Kidney (tissue), 14 donors: ENCODE measurements around the gene KIF15. TPM values are rescaled to one million over a fixed set of nuclear protein-coding genes. Genes with fewer than 3 reads are reported as not detected.

Source experiments
- DNase-seq, 5 donors: peaks; one replicate each; pipeline ENCODE4 v3.0.0-alpha.2; 2013 to 2020
- FAIRE-seq: peaks from 2 replicates; lab custom pipeline; 2012; peaks lifted over from hg19 to GRCh38; lab: Jason Lieb, UNC
- H3K27ac ChIP-seq, 2 donors: one replicate each; pipeline ENCODE4 v1.7.0; 2013; ENCODE audit warnings: low read depth in 2 of 2, low read length in 2 of 2, inconsistent platforms in 1 of 2
- H3K27me3 ChIP-seq: one replicate; pipeline ENCODE4 v1.7.1; 2013; ENCODE audit warnings: low read length, inconsistent platforms; ENCODE audit not compliant: control insufficient read depth, insufficient read depth
- H3K36me3 ChIP-seq, 3 donors: one replicate each; pipeline versions ENCODE4 v1.7.0 to v1.7.1; 2013; ENCODE audit warnings: low read length in 3 of 3, control low read depth in 1 of 3, inconsistent platforms in 1 of 3; ENCODE audit not compliant: insufficient read depth in 3 of 3, control insufficient read depth in 2 of 3
- H3K4me1 ChIP-seq, 3 donors: one replicate each; pipeline versions ENCODE4 v1.7.0 to v1.7.1; 2013; ENCODE audit warnings: low read length in 3 of 3, inconsistent platforms in 1 of 3, low read depth in 1 of 3; ENCODE audit not compliant: control insufficient read depth in 2 of 3, insufficient read depth in 2 of 3
- H3K4me3 ChIP-seq, 3 donors: one replicate each; pipeline versions ENCODE4 v1.7.0 to v1.8.1; 2013; ENCODE audit warnings: low read length in 3 of 3, control low read depth in 1 of 3, inconsistent platforms in 1 of 3
- H3K9ac ChIP-seq, 3 donors: one replicate each; pipeline versions ENCODE4 v1.7.0 to v1.7.1; 2013; ENCODE audit warnings: low read length in 3 of 3, control low read depth in 1 of 3, inconsistent platforms in 1 of 3
- H3K9me3 ChIP-seq, 3 donors: one replicate each; pipeline versions ENCODE4 v1.7.0 to v1.7.1; 2013; ENCODE audit warnings: low read length in 3 of 3, control low read depth in 1 of 3, inconsistent platforms in 1 of 3; ENCODE audit not compliant: control insufficient read depth in 2 of 3, insufficient read depth in 1 of 3
- intact Hi-C: fragments of 100-400 bp; cut with DNase I; formaldehyde crosslinking; loops from one replicate; pipeline ENCODE4 v1.11.1; 2022
- polyA plus RNA-seq: library from polyadenylated mRNA; stranded (reverse); fragments of 350-450 nt; fragmentation: Illumina TruSeq; extraction: RNeasy Lipid Tissue Mini Kit (QIAGEN cat#74804); gene quantifications from one replicate; pipeline ENCODE4 v1.2.3, GENCODE V29; 2014; ENCODE audit warnings: low read depth, low replicate concordance; ENCODE audit not compliant: insufficient read depth
- total RNA-seq: library from RNA; stranded (reverse); fragmentation: NEBNext Ultra II Directional; extraction: Animal tissue kit (Norgen Biotek cat#: 25700); gene quantifications from one replicate; pipeline ENCODE4 v1.2.1, GENCODE V29; 2021
- TF ChIP-seq, protein P1 (sequence below): IDR thresholded peaks from 3 replicates; pipeline ENCODE4 v1.5.1; 2012; ENCODE audit warnings: mild to moderate bottlenecking, moderate library complexity, borderline replicate concordance; ENCODE audit not compliant: insufficient read depth; ENCODE audit errors: extremely low read depth
- donor health status: control.
- donor health status: control.
- donor health status: control.
- donor health status: control.
- donor health status: control.
- donor health status: DM: yes; HTN: yes; CAD: no.
- donor health status: Normal renal cell carcinoma (clear cell type).

Gene KIF15
- total and polyA plus RNA-seq, 2 donors from 2014 or later = 0.32 to 0.72 TPM

- Histone ChIP-seq H3K27me3 (no peaks in the 10 kb centered on the region), H3K9ac (no peak overlapping the region), H3K36me3 (peaks cover 17 to 31% (median 18%) of the 10 kb centered on the region in 3 donors), H3K27ac (no peak overlapping the region), H3K4me1 (no peaks in the 10 kb centered on the region), H3K4me3 (peak overlapping the region in 2 of 3 donors; percentile 0 to 11), H3K9me3 (peaks cover 25 to 80% (median 52%) of the 10 kb centered on the region in 3 donors)
- FAIRE-seq = no peak
- DNase-seq = no peak
- TF ChIP-seq, protein P1, sequence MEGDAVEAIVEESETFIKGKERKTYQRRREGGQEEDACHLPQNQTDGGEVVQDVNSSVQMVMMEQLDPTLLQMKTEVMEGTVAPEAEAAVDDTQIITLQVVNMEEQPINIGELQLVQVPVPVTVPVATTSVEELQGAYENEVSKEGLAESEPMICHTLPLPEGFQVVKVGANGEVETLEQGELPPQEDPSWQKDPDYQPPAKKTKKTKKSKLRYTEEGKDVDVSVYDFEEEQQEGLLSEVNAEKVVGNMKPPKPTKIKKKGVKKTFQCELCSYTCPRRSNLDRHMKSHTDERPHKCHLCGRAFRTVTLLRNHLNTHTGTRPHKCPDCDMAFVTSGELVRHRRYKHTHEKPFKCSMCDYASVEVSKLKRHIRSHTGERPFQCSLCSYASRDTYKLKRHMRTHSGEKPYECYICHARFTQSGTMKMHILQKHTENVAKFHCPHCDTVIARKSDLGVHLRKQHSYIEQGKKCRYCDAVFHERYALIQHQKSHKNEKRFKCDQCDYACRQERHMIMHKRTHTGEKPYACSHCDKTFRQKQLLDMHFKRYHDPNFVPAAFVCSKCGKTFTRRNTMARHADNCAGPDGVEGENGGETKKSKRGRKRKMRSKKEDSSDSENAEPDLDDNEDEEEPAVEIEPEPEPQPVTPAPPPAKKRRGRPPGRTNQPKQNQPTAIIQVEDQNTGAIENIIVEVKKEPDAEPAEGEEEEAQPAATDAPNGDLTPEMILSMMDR = no peak
- intact Hi-C loops = no loop called here
These were observed 40.1 kb upstream of the KIF15 start for GRCh38 chr3:44721231-44722102.

DNA sequence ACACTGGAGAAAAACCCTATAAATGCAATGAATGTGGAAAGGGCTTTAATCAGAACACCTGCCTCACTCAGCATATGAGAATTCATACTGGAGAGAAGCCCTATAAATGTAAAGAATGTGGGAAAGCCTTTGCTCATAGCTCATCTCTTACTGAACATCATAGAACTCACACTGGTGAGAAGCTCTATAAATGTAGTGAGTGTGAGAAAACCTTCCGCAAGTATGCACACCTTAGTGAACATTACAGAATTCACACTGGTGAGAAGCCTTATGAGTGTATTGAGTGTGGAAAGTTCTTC is 39.5 kb upstream of the KIF15 start:
- FAIRE-seq (no peak), DNase-seq (no peak)
- Histone ChIP-seq H3K27ac (no peak overlapping the region), H3K9ac (no peak overlapping the region), H3K27me3 (no peaks in the 10 kb centered on the region), H3K4me1 (no peaks in the 10 kb centered on the region), H3K9me3 (peaks cover 24 to 75% (median 52%) of the 10 kb centered on the region in 3 donors), H3K36me3 (peaks cover 17 to 31% (median 18%) of the 10 kb centered on the region in 3 donors), H3K4me3 (peak overlapping the region in 1 of 3 donors; percentile 11)
- TF ChIP-seq, protein P1 = no peak
- intact Hi-C loops = no loop called here

DNA sequence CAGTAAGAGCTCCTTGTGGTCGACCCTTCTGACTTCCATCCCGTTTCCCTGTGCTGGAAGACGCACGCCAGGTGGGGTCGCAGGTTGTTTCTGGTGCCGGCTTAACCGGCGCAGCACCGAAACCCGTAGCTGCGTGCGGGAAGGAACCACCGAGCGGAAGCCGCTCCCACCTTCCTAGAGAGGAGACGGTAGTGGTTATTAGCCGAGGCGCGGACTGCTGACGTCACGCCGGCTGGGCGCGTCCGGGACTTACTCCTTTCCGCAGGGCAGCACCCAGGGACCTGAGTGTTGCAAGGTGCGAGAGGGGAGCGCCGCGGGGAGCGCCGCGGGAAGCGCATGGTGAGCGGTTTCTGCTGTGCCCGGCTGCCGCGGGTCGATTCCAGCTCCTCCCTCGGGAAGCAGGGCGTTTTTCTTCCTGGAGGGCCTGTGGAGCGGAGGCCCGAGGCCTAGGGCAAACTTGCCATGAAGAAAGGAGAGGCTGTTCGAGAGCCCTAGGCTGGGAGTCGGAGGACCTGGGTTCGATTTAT is 32.1 kb upstream of the KIF15 start, which contains the start of gene ZNF501:
ZNF501 (plus strand) TSS at position 252 of the 527 bp plus-strand sequence. CDS start 4,787 bp downstream, outside the sequence.
- Histone ChIP-seq H3K9ac (peak within 1 kb of the TSS; percentile 27 to 93 (median 70)), H3K4me3 (peak within 1 kb of the TSS; percentile 51 to 97 (median 91)), H3K36me3 (peaks cover 7 to 19% (median 10%) of the 10 kb centered on the region in 3 donors), H3K9me3 (peaks cover 9 to 77% (median 41%) of the 10 kb centered on the region in 3 donors), H3K4me1 (no peaks in the 10 kb centered on the region), H3K27ac (no peak within 1 kb of the TSS), H3K27me3 (no peaks in the 10 kb centered on the region)
- peak; percentile 95 to 97 (median 97) for DNase-seq
- TF ChIP-seq, protein P1 = peak; percentile 6
- intact Hi-C loops = no loop called here
- no peak for FAIRE-seq
